GM23338 (cell line): ENCODE data around the gene CCDC63. TPM values are rescaled to one million over a fixed set of nuclear protein-coding genes. Genes with fewer than 3 reads are reported as not detected.

ENCODE experiments used
- ATAC-seq: fragments of 200-7000 bp; cut with Tn5 transposase; 3 replicates; pipeline ENCODE4 v1.9.1; 2020
- DNase-seq: peaks from one replicate; pipeline ENCODE4 v3.0.0-alpha.2; 2015; ENCODE audit warnings: low spot score
- H2AFZ ChIP-seq: fragments of 200-600 bp; sonication (generic); 2 replicates; pipeline ENCODE4 v1.8.0; 2016; ENCODE audit warnings: antibody characterized with exemption, mild to moderate bottlenecking, moderate library complexity
- H3F3A ChIP-seq: fragments of 200-600 bp; sonication (generic); replicated peaks from 2 replicates; pipeline ENCODE4 v1.8.0; 2017; ENCODE audit warnings: antibody characterized with exemption, mixed run types, low read depth
- H3K27ac ChIP-seq: fragments of 200-600 bp; sonication (generic); 2 replicates; pipeline ENCODE4 v1.6.1; 2016; ENCODE audit warnings: low read depth
- H3K27me3 ChIP-seq: fragments of 200-600 bp; sonication (generic); 2 replicates; pipeline ENCODE4 v1.8.0; 2016; ENCODE audit warnings: mild to moderate bottlenecking, mixed run types, moderate library complexity; ENCODE audit not compliant: insufficient read depth
- H3K36me3 ChIP-seq: fragments of 200-600 bp; sonication (generic); 2 replicates; pipeline ENCODE4 v1.8.0; 2016; ENCODE audit warnings: mild to moderate bottlenecking; ENCODE audit not compliant: insufficient read depth
- H3K4me1 ChIP-seq: fragments of 200-600 bp; sonication (generic); 2 replicates; pipeline ENCODE4 v1.8.0; 2016; ENCODE audit warnings: mild to moderate bottlenecking, moderate library complexity; ENCODE audit not compliant: insufficient read depth
- H3K4me2 ChIP-seq: fragments of 200-600 bp; sonication (generic); 2 replicates; pipeline ENCODE4 v1.7.1; 2017; ENCODE audit warnings: mixed run types
- H3K4me3 ChIP-seq: fragments of 200-600 bp; sonication (generic); 2 replicates; pipeline ENCODE4 v1.6.1; 2016; ENCODE audit warnings: mixed run types
- H3K79me2 ChIP-seq: fragments of 200-600 bp; sonication (generic); replicated peaks from 2 replicates; pipeline ENCODE4 v1.8.0; 2017; ENCODE audit warnings: mild to moderate bottlenecking; ENCODE audit not compliant: insufficient read depth
- H3K9me2 ChIP-seq: fragments of 200-600 bp; sonication (generic); 2 replicates; pipeline ENCODE4 v1.8.0; 2017; ENCODE audit not compliant: insufficient read depth
- H4K20me1 ChIP-seq: fragments of 200-600 bp; sonication (generic); replicated peaks from 2 replicates; pipeline ENCODE4 v1.8.0; 2017; ENCODE audit warnings: mild to moderate bottlenecking; ENCODE audit not compliant: insufficient read depth
- H3K27ac Mint-ChIP-seq: 2 replicates; pipeline ENCODE4 v1.8.0; 2020; ENCODE audit warnings: inconsistent platforms, mild to moderate bottlenecking, moderate library complexity, mixed read lengths
- H3K27me3 Mint-ChIP-seq: 3 replicates; pipeline ENCODE4 v1.8.0; 2022; ENCODE audit warnings: low read depth, mild to moderate bottlenecking, moderate library complexity, mixed read lengths, inconsistent platforms; ENCODE audit not compliant: insufficient read depth, poor library complexity
- H3K36me3 Mint-ChIP-seq: 3 replicates; pipeline ENCODE4 v1.8.0; 2021; ENCODE audit warnings: low read depth, mild to moderate bottlenecking, inconsistent platforms, moderate library complexity, mixed read lengths
- H3K4me1 Mint-ChIP-seq: 3 replicates; pipeline ENCODE4 v1.8.0; 2020; ENCODE audit warnings: mild to moderate bottlenecking, inconsistent platforms, mixed read lengths
- H3K4me3 Mint-ChIP-seq: 3 replicates; pipeline ENCODE4 v1.8.0; 2021; ENCODE audit warnings: moderate library complexity, mild to moderate bottlenecking, inconsistent platforms, mixed read lengths
- H3K9me3 Mint-ChIP-seq: 3 replicates; pipeline ENCODE4 v1.8.0; 2020; ENCODE audit warnings: moderate library complexity, mild to moderate bottlenecking, inconsistent platforms, mixed read lengths
- CREB1 ChIP-seq: fragments of 250-450 bp; sonication (Bioruptor Pico); IDR thresholded peaks from 2 replicates; pipeline ENCODE4 v1.5.0; 2020; ENCODE audit warnings: low read depth, mild to moderate bottlenecking, moderate library complexity
- ETS1 ChIP-seq: IDR thresholded peaks from 2 replicates; pipeline ENCODE4 v1.6.1; 2016; ENCODE audit warnings: antibody characterized with exemption
- EZH2 ChIP-seq: fragments of 200-600 bp; sonication (generic); IDR thresholded peaks from one replicate; pipeline ENCODE4 v1.8.0; 2017; ENCODE audit warnings: antibody characterized with exemption, mild to moderate bottlenecking, low read depth; ENCODE audit not compliant: unreplicated experiment
- EZH2phosphoT487 ChIP-seq: fragments of 200-600 bp; sonication (generic); IDR thresholded peaks from one replicate; pipeline ENCODE4 v1.8.1; 2018; ENCODE audit warnings: antibody characterized with exemption; ENCODE audit not compliant: unreplicated experiment
- JUNB ChIP-seq: IDR thresholded peaks from one replicate; pipeline ENCODE4 v1.6.1; 2016; ENCODE audit warnings: antibody characterized with exemption; ENCODE audit not compliant: unreplicated experiment
- NANOG ChIP-seq: IDR thresholded peaks from 2 replicates; pipeline ENCODE4 v1.6.1; 2016; ENCODE audit warnings: antibody characterized with exemption, borderline replicate concordance
- POLR2AphosphoS5 ChIP-seq: IDR thresholded peaks from 2 replicates; pipeline ENCODE4 v1.6.1; 2016; ENCODE audit warnings: antibody characterized with exemption, low read depth
- STAT1 ChIP-seq: IDR thresholded peaks from one replicate; pipeline ENCODE4 v1.6.1; 2016; ENCODE audit warnings: antibody characterized with exemption; ENCODE audit not compliant: unreplicated experiment
- ZNF114 ChIP-seq: fragments of 250-450 bp; sonication (Bioruptor Pico); IDR thresholded peaks from 2 replicates; pipeline ENCODE4 v1.5.0; 2020; ENCODE audit warnings: mild to moderate bottlenecking, moderate library complexity
- ZNF331 ChIP-seq: fragments of 250-450 bp; sonication (Bioruptor Pico); IDR thresholded peaks from 2 replicates; pipeline ENCODE4 v1.5.0; 2020; ENCODE audit warnings: low read depth, mild to moderate bottlenecking, moderate library complexity
- ZNF462 ChIP-seq: fragments of 250-450 bp; sonication (Bioruptor Pico); IDR thresholded peaks from 2 replicates; pipeline ENCODE4 v1.5.0; 2020; ENCODE audit warnings: mild to moderate bottlenecking, moderate library complexity
- polyA plus RNA-seq: library from polyadenylated mRNA; unstranded; fragments of >200 nt; fragmentation: Nextera tagmentation; extraction: Ambion mirVana; gene quantifications from 2 replicates; pipeline ENCODE4 v1.2.1, GENCODE V29; 2016
- total RNA-seq: library from RNA; depleted of rRNA; stranded (reverse); fragments of >200 nt; shearing (Covaris generic); gene quantifications from 2 replicates; pipeline ENCODE4 v1.2.3, GENCODE V29; 2014
- TF ChIP-seq, protein P1 (sequence below): IDR thresholded peaks from one replicate; pipeline ENCODE4 v1.6.1; 2018; ENCODE audit warnings: antibody characterized with exemption; ENCODE audit not compliant: unreplicated experiment

CCDC63 gene
- total and polyA plus RNA-seq, 2 experiments from 2014 or later = 1.8 TPM; not detected in 1

DNA sequence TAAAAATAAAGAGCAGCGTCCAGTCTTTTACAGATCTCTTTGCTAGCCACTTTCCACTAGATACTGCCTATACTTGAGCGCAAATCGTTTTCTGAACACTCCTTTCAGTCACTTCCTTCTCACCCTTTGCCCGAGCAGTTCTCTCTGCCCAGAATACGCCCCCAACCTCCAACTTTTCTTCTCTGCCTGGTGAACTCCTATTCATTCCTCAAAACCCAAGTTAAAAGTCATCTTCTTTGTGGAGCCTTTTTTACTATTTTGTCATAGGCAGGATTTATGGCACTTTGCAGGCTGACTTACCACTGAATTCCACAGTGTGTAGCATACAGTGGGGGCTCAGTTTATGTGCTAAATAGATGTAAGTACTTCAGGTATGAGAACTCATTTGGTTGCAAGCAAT is 4.0 kb downstream of the CCDC63 start:
- H3F3A ChIP-seq = no peaks in the 10 kb centered on the region
- H4K20me1 ChIP-seq = no peaks in the 10 kb centered on the region
- no peaks in the 10 kb centered on the region for H3K9me2 ChIP-seq
- H3K27ac ChIP-seq = no peak overlapping the region
- no peaks in the 10 kb centered on the region for H3K79me2 ChIP-seq
- H3K4me2 ChIP-seq = no peak overlapping the region
- Mint-ChIP-seq H3K9me3 (no peaks in the 10 kb centered on the region), H3K27ac (no peak overlapping the region), H3K36me3 (no peaks in the 10 kb centered on the region), H3K4me1 (peaks cover 20% of the 10 kb centered on the region), H3K27me3 (peaks cover 25% of the 10 kb centered on the region), H3K4me3 (no peak overlapping the region; the same call in 2 of the 3 replicates)
- TF ChIP-seq ZNF331 (CRISPR knock-in tag) = no peak
- TF ChIP-seq, protein P1, sequence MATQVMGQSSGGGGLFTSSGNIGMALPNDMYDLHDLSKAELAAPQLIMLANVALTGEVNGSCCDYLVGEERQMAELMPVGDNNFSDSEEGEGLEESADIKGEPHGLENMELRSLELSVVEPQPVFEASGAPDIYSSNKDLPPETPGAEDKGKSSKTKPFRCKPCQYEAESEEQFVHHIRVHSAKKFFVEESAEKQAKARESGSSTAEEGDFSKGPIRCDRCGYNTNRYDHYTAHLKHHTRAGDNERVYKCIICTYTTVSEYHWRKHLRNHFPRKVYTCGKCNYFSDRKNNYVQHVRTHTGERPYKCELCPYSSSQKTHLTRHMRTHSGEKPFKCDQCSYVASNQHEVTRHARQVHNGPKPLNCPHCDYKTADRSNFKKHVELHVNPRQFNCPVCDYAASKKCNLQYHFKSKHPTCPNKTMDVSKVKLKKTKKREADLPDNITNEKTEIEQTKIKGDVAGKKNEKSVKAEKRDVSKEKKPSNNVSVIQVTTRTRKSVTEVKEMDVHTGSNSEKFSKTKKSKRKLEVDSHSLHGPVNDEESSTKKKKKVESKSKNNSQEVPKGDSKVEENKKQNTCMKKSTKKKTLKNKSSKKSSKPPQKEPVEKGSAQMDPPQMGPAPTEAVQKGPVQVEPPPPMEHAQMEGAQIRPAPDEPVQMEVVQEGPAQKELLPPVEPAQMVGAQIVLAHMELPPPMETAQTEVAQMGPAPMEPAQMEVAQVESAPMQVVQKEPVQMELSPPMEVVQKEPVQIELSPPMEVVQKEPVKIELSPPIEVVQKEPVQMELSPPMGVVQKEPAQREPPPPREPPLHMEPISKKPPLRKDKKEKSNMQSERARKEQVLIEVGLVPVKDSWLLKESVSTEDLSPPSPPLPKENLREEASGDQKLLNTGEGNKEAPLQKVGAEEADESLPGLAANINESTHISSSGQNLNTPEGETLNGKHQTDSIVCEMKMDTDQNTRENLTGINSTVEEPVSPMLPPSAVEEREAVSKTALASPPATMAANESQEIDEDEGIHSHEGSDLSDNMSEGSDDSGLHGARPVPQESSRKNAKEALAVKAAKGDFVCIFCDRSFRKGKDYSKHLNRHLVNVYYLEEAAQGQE = no peak
- no peak for TF ChIP-seq POLR2AphosphoS5
- no peak for TF ChIP-seq ETS1
- no peak for TF ChIP-seq ZNF462 (CRISPR knock-in tag)
- TF ChIP-seq JUNB = no peak
- no peak for TF ChIP-seq NANOG
- no peak for TF ChIP-seq STAT1
- TF ChIP-seq EZH2phosphoT487 = no peak
- TF ChIP-seq ZNF114 = no peak
- TF ChIP-seq EZH2 = no peak
- TF ChIP-seq CREB1 = no peak
- DNase-seq (no peak), ATAC-seq (no peak)
- no peak overlapping the region for H2AFZ ChIP-seq
- H3K27me3 ChIP-seq = no peaks in the 10 kb centered on the region
- H3K36me3 ChIP-seq = no peaks in the 10 kb centered on the region
- H3K4me3 ChIP-seq = no peak overlapping the region
- peaks cover 6% of the 10 kb centered on the region; the same call in 1 of the 2 replicates for H3K4me1 ChIP-seq
